EH (cell line): Measurements from ENCODE around the gene MACROD1.

Source experiments
- DNase-seq: peaks from one replicate; pipeline ENCODE4 v3.0.0-alpha.2; 2015; ENCODE audit warnings: low read depth

The MACROD1 gene

DNA sequence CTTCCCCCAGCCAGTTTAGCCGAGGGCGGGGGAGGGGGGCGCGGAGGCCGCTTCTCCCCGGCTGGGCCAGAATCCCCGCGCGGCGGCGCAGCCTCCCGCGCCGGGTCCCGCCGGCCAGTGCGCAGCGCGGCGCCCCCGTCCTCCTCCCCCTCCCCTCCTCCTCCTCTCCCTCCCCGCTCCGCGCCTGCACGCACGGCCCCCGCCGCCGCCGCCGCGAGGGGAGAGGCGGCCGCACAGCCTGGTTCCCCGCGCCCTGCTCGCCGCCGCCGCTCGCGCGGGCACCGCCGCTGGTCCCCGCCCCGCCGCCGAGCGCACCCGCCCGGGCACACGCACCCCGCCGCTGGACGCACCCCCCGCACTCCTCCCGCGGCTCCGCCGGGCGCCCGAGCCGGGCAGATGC, 130.3 kb downstream of the MACROD1 start, which contains the start of gene FLRT1:
Gene FLRT1 (plus strand): TSS at position 356 of the 400 bp plus-strand sequence. CDS start 80,337 bp downstream, outside the sequence.
- no peak for DNase-seq

DNA sequence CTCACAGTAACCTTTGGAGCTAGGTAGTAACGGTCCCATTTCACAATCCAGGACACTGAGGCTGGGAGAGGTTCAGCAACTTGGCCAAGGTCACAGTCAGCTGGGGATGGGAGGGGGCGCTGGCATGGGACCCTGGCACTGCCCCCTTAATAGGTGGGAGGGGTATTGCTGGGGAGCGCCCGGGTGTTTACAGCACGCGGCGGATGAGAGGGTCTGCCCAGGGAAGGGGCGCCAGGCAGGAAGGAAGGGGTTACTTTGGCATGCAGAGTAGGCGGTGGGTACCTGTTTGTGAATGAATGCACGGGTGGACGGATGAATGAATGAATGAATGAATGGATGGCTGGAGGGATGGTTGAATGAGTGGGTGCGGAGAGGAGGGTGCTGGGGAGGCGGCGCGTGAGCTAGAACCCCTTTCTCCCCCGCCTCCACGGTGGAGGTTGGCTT, 130.8 kb downstream of the MACROD1 start:
- no peak for DNase-seq

DNA sequence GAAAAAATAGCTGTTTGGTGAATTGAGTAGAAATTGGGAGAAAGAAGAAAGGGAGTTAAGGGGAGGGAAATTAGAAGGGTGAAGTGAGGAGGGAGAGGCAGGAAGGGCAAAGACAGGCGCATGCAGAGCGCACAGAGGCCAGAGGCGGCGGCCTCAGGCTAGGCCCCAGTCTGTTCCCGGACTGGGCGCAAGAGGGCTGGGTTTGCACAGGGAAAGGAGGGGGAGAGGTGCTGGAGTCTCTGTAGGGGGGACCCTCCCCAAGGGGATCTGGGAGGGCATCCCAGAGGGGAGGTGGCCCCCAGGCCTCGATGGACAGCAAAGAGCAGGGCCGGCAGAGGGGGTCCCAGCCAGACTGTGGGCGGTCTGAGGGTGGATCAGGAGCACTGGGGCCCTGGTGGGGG, 131.5 kb downstream of the MACROD1 start:
- no peak for DNase-seq

DNA sequence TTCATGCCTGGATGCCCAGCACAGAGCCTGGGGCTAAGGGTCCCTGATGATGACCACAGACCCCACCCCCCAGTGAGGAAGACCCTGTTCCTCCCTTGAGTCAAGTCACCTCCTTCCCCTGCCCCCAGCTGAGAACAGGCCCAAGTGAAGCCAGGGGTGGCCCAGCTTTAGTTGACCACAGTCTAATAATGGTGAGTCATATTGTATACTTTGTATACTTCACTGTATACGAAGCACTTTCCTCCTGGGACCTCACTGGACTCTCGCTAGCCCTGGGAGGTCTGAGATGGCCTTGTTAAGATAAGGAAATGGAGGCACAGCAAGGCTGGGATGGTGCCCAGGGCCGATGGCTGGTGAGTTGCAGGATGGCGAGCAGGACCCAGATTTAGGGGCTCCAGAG, 133.9 kb downstream of the MACROD1 start:
- DNase-seq = peak; percentile 61

DNA sequence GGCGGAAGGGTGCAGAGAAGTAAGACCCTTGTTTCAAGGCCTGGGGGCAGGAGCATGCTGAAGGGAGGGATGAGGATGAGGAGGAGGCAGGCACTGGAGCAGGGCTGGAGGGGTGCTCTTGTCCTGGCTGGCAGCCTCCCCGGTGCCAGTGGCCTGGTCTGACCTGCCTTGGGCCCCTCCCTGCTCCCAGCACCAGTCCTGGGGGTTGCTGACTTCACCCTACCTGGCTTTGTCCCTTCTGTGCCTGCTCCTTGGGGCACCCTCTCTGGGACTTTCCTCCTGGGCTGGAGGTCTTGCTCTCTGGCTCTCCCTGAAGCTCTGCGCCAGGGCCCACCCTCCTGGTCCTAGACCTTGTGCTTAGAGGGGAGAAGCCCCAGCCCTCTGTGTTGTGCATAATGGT, 134.9 kb downstream of the MACROD1 start:
- no peak for DNase-seq

DNA sequence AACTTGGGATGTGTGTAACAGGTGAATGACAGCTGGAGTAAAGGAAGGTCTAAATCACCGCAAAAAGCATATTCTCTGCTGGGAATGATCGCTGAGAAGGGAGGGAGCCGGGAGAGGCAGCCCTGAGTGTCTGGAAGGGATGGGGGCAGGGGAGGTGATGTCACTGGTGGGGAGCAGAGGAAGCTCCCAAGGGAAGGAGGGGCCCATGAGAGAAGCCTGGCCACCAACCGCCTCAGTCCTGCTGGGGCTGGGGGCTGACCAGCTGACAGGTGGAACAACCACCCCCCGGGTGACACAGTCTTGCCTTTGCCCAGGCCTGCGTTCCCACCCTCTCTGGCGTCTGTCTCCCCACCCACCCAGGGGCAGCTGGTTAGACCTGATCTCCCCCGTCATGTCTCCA, 136.1 kb downstream of the MACROD1 start:
- no peak for DNase-seq

DNA sequence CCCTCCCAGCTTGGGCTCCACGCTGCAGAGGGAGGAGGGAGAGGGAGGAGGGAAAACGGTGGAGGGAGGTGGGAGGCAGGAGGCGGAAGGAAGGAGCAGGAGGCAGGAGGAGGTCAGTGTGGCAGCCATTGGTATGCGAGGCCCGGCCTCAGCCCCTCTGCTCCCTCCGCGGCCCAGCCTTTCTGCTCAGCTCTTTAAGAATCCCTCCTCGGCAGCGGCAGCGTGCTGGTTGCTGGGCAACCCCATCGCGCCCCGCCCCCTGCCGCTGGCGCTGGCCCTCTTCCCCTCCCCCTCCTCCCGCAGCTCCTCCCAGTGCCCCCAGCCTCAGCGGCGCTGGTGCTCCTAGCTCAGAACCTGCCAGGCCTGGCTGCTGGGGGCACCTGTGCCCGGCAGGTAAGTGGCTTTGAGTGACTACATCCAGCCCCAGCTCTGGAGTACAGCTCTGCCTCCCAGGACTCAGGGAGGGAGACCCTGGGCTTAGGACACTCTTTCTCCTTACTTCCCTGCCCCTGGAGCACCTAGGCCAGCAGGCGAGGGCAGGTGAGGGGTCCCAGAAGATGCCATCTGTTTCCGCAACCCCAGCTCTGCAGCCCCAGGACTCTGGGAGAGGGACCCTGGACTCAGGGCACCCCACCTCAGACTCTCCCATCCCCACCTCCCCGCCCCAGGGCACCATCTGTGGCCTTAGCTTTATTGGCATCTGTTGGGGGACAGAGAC, 137.4 kb downstream of the MACROD1 start:
- peak; percentile 41 for DNase-seq

DNA sequence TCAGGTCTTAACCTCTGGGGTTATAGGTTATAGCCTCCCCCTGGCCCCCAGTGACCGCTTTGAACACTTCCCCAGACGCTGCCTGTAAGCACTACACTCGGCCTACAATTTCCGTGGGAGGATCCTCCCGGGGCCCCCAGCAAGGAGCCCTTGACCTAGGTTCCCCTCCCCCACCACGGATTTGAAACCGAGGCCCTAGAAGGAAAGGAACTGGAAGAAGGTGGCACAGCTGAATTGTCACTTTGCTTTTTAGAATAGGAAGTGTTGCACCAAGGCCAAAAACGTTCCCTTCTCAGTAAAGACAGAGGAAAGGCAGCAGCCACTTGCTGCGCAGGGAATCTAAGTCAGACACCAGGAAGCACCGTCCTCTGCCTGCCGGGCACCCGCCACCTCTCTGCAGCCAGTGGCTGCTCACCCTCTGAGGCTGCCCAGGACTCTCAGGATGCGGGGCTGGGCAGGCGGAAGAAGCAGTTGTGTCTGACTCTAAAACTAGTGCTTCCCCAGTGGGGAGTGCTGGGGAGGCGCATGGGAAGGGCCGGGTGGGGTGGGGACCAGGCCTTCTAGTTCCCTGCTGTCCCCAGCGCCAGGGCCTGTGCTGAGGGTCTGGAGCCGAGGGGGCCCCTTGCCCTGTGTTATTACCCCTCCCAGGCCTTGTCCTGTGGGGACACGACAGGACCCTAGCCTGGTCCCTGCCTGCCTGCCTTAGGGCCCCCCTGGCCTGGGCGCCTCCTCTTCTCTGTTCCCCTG, 138.1 kb downstream of the MACROD1 start:
- no peak for DNase-seq

DNA sequence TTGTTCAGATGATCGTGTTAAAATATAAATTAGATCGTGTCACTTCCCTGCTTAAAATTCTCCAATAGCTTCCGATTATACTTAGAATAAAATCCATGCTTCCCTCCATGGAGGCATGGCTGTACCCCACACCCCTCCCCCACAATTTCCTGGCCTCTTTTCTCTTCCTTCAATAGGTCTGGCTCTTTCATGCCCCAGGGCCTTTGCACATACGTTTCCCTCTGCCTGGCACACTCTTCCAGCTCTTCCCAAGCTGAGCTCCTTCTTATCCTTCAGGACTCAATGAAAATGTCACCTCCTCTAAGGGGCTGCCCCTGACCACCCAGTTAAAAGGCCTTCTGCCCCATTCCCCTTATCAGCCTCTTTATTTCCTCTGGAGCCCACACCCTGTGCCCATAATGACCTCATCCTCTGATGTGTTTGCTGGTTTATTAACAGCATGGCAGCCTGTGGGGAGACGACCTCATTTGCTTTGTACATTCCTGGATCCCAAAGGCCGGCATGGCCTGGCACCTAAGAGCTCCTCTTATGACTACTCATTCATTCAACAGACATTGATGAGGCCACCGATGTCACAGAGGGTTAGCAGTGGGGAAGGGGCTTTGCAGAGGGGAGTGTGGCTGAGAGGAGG, 139.2 kb downstream of the MACROD1 start:
- DNase-seq = no peak

DNA sequence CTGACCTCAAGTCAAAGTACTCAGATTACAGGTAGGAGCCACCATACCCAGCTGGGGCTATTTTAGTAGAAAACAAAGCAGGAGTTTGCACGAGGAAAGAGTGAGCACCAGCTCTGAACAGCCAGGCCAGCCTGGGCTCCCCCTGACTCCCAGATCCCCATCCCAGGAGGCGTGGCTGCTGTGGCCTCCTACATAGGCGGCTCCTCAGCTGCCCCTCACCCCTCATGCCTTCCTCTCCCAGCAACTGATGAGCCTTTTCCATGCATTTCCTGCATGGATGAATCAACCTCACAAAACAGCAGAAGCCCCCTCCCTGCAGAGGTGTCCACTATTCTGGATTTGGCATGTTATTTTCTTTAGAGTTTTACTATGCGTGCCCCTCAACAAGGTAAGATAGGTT, 140.7 kb downstream of the MACROD1 start:
- no peak for DNase-seq

DNA sequence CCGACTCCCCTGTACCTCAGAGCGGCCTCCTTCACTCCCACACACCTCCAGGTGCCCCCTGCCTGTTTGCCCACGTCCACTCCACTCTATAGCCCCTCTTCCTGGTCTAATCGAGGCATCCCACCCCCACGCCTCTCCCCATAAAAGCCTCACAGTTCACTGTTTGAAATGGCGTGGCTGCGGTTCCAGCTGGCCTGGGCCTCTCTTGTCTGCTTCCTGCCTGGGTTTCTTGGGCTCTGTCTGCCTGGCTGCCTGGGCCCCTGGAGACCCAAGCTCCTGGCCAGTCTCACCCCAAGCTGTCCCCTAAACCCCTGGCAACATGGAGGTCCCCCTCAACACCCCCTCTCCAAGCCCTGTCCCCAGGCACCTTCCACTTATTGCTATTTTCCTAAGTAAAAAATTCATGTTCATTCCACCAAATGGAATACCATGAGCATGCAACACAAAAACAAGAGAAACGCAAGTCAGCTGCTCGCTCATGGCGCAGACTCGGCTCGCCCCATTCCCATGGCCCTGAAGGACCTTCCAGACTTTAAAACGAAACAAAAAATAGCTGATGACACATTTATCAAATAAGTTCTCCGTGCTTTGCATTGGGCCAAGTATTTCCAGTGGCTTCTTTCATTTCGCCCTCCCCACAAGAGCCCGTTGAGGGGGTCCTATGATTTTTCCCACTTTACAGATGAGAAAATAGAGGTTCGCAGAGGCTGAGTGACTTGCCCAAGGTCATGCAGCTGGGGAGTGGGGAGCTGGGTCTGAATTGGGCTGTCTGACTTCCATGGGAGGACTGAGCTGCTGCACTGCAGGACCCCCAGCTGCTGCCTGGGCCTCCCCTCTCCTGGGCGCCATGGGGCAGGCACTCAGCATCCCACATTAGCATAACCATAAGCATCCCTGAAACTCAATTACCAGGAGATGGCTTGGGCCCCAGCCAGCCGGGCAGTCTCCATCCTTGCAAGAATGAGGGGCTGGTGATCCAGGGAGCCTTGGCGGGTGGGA, 141.9 kb downstream of the MACROD1 start:
- DNase-seq = no peak

DNA sequence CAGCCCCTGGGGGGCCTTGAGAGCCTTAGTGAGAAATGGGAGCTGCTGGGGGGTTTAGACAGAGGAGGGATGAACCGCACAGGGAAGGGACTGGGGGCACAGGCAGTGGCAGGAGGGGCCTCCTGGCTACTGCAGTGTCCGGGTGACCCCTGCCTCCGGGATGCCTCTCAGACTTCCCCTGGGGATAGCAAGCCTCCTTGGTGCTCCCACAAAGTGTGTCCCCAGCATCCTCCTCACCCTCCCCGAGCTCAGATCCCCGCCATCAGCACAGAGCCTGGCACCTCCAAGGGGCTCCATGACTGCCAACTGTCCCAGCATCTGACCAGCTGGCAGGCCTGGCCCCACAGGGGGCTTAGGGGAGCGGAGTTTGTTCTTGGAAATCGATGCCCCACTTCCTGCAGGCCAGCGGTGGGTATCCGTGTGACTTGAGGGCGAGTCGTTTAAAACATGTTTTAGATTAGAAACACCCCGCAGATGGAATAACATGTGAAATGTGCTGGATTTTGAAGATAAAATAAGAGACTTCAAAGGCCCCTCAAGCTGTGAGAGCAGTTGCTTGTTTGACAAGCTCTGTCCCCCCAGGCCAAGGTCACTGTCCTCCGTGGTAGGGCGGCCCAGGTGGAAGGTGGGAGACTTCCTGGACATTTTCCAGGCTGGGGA, 143.7 kb downstream of the MACROD1 start:
- DNase-seq = no peak

DNA sequence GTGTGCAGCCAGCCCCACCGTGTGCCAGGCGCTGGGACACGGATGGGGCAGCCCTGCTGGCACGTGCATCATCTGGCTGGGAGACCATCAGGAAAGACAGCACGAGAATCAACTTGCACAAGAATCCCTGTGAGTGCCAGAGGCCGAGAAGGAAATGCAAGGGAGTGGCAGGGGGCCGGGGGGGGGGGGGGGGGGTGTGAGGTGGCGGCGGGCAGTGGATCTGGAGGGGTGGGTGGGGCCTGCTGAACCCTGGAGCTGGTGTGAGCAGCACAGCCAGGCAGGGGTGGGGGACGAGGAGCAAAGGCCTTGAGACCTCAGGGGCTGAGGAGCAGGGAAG, 144.2 kb downstream of the MACROD1 start:
- no peak for DNase-seq

DNA sequence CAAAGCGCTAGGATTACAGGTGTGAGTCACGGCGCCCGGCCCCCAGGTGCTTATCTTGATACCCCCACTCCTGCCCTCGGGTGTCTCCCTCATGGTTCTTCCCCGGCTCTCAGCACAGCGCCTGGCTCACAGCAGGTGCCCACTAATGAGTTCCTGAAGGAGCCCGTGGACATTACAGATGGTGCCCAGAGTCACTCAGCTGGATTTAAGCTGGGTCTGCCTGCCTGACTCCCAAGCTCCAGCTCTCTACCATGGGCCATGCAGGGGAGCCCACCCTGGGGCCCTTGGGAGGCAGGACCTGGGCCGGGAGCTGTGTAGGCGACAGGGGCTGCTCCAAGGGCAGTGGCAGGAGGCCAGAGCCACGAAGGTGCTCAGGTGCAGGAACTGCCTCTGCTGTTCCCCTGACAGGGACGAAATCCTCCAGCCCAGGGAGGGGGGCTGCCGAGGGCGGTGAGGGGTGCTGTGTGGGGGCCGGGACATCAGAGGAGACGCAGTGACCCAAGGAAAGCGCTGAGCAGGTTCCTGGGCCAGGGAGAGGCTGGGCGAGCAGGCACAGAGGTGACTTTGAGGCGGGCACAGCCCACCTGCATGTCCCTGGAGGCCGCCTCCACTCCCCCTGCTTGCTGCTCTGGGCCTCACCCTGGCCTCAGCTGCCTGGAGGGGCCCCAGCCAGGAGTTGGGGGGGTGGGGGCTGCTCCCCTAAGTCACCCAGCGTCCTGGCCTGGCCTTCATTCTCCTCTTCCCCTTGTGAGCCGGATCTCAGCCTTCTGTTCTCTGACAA, 144.7 kb downstream of the MACROD1 start:
- no peak for DNase-seq

DNA sequence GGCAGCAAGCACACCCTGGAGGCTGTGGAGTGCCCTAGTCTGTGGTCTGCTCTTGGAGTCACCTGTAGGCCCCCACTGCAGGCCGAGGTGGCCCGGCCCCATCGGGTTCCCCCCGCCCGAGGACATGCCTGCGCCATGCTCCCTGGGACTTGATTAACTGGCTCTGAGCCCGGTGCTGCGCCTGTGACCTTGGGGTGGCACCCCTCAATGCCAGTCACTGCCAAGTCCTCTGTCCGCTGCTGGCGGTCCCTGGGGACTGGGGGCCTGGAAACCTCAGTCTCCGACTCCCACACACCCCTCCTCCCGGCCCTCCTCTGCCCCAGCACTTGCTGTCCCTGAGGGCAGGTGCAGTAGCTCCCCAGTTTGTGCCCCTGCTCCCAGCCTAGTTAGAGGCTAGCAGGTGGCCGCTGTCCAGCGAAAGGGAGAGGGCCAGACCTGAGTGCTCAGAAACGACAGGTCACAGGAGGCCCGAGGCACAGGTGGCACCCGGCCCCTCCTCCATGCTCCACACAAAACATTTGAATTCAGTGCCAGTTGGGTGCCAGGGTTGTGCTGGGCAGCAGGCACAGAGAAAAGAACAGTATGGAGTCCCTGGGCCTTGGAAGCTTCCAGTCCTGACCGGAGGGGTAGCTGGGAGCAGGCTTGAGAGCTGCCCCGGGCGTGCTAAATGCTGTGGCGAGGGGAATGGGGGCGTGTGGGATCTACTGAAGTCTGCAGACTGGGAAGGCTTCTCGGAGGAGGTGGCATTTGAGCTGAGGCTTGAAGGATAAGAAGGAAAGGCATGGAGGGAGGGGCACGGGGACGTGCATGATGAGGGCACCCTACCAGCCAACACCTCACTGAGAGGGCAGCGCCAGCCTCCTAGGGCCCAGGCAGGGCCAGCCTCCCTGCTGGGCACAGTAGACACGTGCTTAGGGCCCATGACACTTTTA, 146.5 kb downstream of the MACROD1 start:
- no peak for DNase-seq

DNA sequence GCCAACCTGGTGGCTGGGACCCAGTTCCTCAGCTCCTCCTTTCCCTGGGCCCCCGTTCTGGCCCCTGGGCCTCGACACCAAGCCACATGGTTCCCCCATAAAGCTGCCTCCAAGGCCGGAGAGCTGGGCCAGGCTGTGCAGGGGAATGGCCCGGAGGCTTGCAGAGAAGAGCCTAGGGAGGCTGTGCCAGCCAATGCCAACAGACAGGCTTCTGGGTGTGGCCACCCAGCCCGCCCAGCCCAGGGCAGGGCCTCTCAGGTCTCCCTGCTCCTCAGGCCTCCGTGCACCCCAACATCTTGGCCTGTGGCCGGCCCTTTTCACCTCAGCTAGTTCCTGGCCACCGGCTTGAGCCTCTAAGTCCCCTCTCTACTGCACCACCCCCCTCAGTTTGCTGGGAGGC, 147.6 kb downstream of the MACROD1 start:
- DNase-seq = no peak

DNA sequence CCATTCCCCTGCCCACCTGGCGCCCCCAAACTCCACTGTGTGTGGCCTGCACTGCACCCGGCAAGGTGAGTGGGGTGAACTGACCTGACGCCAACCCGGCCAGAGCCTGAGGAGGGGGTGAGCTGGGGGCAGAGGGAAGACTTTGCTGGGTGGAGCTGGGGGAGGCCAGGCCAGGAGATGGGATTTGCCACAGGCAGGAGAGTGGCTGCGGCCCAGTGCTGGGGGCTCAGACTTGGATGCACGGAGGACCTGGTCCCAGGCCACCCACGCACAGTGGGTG, 148.0 kb downstream of the MACROD1 start:
- no peak for DNase-seq

DNA sequence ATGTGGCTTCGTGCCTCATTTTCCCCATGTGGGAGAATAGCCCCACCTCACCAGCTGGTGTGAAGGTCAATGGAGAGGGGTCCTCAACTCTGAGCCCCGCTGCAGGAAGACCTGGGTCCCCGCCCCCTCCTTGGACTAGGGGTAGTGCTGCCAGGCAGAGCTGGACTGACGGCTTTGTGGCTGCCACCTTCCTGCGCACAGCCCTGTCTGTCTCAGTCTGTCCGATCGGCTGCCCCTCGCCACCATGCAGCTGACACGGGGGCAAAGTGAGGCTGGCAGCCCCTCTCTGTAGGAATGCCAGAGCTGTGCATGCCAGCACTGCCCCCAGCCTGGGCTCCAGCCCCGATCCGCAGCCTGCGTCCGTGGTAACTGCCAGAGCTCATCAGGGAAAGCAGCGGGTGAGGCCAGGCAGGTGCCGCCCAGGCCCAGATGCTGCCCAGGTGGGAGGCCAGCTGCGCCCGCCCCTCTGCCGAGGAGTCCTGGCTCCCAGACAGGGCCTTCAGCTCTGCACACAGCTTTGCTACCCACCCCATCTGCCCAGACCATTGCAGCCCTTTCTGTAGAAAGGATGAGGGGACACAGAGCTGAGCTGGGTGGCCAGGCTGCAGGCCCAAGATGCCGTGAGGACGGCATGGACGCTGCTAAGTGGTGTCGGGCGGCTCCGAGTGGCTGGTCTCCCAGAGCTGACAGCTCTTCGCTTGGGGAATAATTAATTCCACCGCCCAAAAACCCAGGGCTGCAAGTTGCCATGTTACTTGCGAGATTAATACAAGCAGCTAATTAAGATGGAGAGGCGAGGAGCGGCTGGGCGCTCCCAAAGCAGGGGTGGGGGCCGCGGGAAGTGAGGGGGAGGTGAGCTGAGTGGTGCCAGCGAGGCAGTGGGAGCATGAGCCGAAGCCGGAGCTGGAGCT, 149.7 kb downstream of the MACROD1 start:
- no peak for DNase-seq

DNA sequence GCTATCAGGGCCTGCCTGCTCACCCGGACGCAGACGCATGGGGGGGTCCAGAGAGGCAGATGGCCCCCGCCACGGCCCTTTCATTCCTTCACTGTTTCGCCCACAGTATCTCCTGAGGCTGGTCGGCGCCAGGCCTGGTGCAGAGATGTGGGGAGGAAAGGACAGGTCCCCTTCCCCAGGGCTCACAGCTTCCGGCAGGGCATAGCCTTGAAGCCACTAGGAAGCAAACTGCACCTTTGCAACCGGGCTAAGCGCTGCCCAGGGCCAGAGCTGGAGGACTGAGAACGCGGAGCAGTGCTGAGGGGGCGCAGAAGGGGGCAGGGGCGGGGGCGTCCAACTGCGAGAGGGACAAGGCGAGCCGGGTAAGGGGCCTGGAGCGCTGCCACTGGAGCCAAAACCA, 150.4 kb downstream of the MACROD1 start:
- no peak for DNase-seq
